ENCODE data around the gene TAAR6.
"Not testable (repeated sequence)": the region's sequence is repeated elsewhere in the genome, so short reads cannot be mapped to it uniquely, and the experiment has no call there.

The TAAR6 gene

DNA sequence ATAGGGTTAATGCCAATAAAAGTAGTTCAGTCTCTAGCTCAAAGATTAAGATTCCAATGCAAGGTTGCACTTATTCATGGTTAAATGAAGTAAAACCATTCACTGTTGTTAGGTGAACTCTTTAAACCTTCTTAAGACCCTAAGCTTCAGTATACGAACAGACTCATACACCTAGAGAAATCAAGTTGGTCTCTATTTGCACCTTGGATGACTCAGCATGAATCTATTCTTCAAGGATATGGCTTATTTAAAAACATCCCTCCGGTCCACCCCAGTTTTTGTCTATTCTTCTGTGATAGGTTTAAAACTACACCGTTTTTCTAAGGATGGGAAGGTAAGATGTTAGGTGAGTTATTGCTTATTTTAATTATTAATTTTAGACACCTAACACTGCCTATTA lies 33.0 kb upstream of the TAAR6 start:
- TF ChIP-seq, protein P1, sequence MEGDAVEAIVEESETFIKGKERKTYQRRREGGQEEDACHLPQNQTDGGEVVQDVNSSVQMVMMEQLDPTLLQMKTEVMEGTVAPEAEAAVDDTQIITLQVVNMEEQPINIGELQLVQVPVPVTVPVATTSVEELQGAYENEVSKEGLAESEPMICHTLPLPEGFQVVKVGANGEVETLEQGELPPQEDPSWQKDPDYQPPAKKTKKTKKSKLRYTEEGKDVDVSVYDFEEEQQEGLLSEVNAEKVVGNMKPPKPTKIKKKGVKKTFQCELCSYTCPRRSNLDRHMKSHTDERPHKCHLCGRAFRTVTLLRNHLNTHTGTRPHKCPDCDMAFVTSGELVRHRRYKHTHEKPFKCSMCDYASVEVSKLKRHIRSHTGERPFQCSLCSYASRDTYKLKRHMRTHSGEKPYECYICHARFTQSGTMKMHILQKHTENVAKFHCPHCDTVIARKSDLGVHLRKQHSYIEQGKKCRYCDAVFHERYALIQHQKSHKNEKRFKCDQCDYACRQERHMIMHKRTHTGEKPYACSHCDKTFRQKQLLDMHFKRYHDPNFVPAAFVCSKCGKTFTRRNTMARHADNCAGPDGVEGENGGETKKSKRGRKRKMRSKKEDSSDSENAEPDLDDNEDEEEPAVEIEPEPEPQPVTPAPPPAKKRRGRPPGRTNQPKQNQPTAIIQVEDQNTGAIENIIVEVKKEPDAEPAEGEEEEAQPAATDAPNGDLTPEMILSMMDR (conservative IDR thresholded peaks at IDR 0.05): no peak
- H3K27ac ChIP-seq: no peak overlapping the region

DNA sequence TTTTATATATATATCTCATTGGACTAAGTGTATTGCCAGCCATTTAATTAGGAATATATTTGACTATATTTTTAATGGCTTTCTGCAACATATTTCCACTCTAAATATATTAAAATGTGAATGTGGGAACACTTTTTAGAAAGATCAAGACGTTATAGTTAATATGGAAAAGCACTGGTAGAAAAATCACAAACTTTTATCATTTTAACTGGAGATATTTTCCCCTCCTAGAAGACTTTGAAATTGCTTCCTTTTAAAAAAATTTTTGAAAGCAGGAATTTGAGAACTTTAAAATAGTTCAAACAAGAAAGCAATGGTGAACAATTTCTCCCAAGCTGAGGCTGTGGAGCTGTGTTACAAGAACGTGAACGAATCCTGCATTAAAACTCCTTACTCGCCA lies 32.1 kb upstream of the TAAR6 start, which contains the start of gene TAAR9:
Gene TAAR9, plus strand, starts transcription at position 301 of the 400 bp plus-strand sequence. Its CDS starts 13 bp downstream, at position 314.
- H3K27ac ChIP-seq: no peak within 1 kb of the TSS
- TF ChIP-seq, protein P1 (conservative IDR thresholded peaks at IDR 0.05): no peak

DNA sequence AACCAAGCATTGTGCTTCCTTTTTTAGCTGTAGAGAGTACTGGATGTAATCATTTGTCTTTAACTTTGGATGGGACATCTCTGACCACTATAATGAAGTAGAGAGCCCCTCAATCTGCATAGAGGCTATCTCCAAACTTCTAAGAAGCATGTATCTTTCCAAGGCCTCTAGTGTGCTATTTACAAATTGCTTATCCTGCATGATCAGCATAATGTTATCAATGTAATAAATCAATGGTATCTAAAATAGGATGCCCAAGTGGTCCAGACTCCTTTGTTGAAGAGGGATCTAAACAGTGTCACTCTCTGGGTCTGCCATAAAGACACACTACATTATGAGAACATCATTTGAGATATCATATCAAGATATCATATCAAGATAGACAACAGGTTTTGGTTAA lies 25.3 kb upstream of the TAAR6 start:
- no peak overlapping the region for H3K27ac ChIP-seq
- TF ChIP-seq, protein P1 (conservative IDR thresholded peaks at IDR 0.05): no peak

DNA sequence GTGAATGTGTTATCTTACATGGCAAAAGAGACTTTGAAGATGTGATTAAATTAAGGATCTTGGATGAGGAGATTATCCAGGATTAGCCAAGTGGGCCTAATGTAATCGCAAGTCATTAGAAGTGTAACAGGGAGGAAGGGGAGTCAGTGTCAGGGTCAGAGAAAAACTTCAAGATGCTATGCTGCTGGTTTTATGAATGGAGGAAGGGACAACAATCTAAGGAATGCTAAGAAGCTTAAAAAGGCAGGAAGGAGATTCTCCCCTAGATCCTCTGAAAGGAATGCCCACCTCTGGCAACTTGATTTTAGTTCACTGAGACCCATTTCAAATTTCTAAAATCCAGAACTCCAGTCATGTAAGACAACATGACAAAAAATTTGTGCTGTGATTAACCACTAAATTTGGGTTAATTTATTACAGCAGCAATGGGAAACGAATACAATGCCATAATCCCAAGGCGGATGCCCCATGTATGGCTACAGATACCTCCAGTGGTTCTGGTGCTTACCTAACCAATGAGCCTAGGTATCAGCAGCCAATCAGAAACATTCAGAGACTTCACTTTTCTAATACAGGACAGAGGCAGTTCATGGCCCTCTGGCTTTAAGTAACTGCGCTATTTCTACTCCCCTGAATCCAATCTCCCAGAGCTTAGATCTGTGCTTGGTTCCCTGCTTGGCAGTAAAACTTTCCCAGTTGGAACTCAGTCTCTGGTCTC lies 21.2 kb upstream of the TAAR6 start:
- no peak overlapping the region for H3K27ac ChIP-seq
- TF ChIP-seq, protein P1 (conservative IDR thresholded peaks at IDR 0.05): no peak

DNA sequence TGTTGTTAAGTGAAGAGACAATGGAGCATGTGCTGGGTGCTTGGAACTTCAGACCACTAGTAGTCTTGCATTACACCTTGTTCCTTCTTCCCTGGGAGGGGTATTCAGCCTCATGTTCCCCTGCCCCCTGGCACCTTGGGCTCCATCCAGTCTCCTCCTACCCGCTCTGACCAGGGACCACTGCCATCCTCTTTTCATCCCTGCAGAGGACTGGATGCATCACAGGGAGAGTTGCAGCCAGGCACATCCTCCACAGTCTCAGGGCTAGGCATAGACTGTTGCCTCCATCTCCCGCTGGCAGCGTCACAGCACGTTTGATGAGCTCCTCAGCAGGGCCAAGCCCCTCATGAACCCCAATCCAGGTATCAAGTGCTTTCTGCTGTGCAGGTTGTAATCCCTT lies 18.9 kb upstream of the TAAR6 start:
- TF ChIP-seq, protein P1 (conservative IDR thresholded peaks at IDR 0.05): no peak
- no peak overlapping the region for H3K27ac ChIP-seq

DNA sequence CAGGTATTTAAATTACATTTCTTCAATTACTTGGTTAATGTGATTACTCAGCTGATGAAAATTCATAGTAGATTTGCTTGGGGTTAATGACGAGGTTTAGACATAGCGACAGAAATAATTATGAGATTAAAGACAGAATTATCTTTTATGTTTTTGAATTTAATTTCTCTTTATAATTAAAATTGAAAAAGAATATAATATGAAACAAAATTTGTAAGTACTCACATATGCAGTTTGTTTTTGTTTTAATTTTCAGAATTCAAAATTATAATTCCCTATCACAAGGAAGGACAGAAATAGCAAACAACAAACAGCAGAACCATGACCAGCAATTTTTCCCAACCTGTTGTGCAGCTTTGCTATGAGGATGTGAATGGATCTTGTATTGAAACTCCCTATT lies 17.8 kb upstream of the TAAR6 start, which contains the start of gene TAAR8:
Gene TAAR8, plus strand, starts transcription at position 301 of the 400 bp plus-strand sequence. Its CDS starts 21 bp downstream, at position 322.
- no peak within 1 kb of the TSS for H3K27ac ChIP-seq
- TF ChIP-seq, protein P1 (conservative IDR thresholded peaks at IDR 0.05): no peak

DNA sequence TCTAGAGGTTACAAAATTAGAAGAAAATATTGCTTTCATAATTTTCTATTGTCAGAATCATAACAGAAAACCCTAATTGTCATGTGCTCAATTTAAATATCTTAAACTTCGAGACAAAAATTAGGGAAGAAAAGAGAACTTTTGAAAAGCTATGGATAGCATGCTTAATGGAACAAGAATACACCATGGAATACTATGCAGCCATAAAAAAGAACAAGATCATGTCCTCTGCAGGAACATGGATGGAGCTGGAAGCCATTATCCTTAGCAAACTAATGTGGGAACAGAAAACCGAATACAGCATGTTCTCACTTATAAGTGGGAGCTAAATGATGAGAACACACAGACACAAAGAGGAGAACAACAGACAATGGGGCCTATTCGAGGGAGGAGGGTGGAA lies 10.0 kb upstream of the TAAR6 start:
- not testable (repeated sequence) for H3K27ac ChIP-seq

DNA sequence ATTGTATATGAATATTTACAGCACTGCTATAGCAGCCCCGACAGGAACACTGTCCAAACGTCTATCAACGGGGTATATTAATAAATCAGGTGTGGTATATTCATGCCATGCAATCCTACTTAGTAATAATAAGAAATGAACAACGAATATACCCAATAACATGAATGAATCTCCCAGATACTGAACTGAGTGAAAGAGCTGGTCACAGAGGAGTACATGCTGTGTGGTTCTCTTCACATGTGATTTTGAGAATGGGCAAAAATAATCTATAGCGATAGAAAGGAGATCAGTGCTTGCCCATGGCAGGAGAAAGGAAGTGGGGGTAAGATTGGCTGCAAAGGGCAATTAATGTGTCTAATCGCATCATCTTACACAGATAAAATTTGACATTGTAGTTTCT lies 3.7 kb upstream of the TAAR6 start:
- TF ChIP-seq, protein P1 (conservative IDR thresholded peaks at IDR 0.05): no peak

More for the DNA sequence above, 3.7 kb upstream of the TAAR6 start:
- H3K27ac ChIP-seq: no peak overlapping the region

All from VCaP (cell line).